H9 (cell line): ENCODE measurements around the gene MAP1LC3B. TPM values are rescaled to one million over a fixed set of nuclear protein-coding genes. Genes with fewer than 3 reads are reported as not detected.

Experiments used
- DNase-seq: peaks from one replicate; pipeline ENCODE4 v3.0.0-alpha.2; 2017
- H2AFZ ChIP-seq: one replicate; pipeline ENCODE4 v1.6.1; 2013; ENCODE audit warnings: mild to moderate bottlenecking, low read length, control low read depth, moderate library complexity
- H2AK5ac ChIP-seq: 2 replicates; pipeline ENCODE4 v1.6.1; 2013; ENCODE audit warnings: low read length, control low read depth, mixed read lengths; ENCODE audit not compliant: insufficient read length
- H2BK120ac ChIP-seq: one replicate; pipeline ENCODE4 v1.6.1; 2013; ENCODE audit warnings: low read depth, mild to moderate bottlenecking, low read length, control low read depth, inconsistent platforms; ENCODE audit not compliant: poor library complexity, severe bottlenecking
- H2BK12ac ChIP-seq: 2 replicates; pipeline ENCODE4 v1.6.1; 2013; ENCODE audit warnings: low read length, control low read depth, mixed read lengths, low read depth; ENCODE audit not compliant: insufficient read length
- H2BK15ac ChIP-seq: 2 replicates; pipeline ENCODE4 v1.6.1; 2013; ENCODE audit warnings: low read depth, low read length, control low read depth
- H2BK20ac ChIP-seq: one replicate; pipeline ENCODE4 v1.6.1; 2013; ENCODE audit warnings: low read depth, mild to moderate bottlenecking, low read length, control low read depth, inconsistent platforms; ENCODE audit not compliant: poor library complexity, severe bottlenecking
- H2BK5ac ChIP-seq: 2 replicates; pipeline ENCODE4 v1.6.1; 2013; ENCODE audit warnings: low read length, control low read depth, mixed read lengths; ENCODE audit not compliant: insufficient read length
- H3K14ac ChIP-seq: 2 replicates; pipeline ENCODE4 v1.6.1; 2013; ENCODE audit warnings: low read length, control low read depth; ENCODE audit not compliant: insufficient read depth
- H3K18ac ChIP-seq: 2 replicates; pipeline ENCODE4 v1.6.1; 2013; ENCODE audit warnings: low read depth, mild to moderate bottlenecking, mixed read lengths, low read length, control low read depth; ENCODE audit not compliant: insufficient read length
- H3K23ac ChIP-seq: 2 replicates; pipeline ENCODE4 v1.6.1; 2013; ENCODE audit warnings: low read length, control low read depth, mixed read lengths, low read depth; ENCODE audit not compliant: insufficient read length
- H3K23me2 ChIP-seq: 2 replicates; pipeline ENCODE4 v1.6.1; 2013; ENCODE audit warnings: low read depth, mild to moderate bottlenecking, mixed read lengths, low read length, control low read depth; ENCODE audit not compliant: insufficient read length, poor library complexity, severe bottlenecking
- H3K27ac ChIP-seq: 2 replicates; pipeline ENCODE4 v1.5.1; 2013; ENCODE audit warnings: low read length, control low read depth, mixed read lengths, low read depth; ENCODE audit not compliant: insufficient read length
- H3K27me3 ChIP-seq: 2 replicates; pipeline ENCODE4 v1.6.1; 2013; ENCODE audit warnings: low read length, control low read depth, inconsistent platforms; ENCODE audit not compliant: insufficient read depth
- H3K4ac ChIP-seq: 2 replicates; pipeline ENCODE4 v1.6.1; 2013; ENCODE audit warnings: low read depth, mild to moderate bottlenecking, control low read depth, inconsistent platforms, low read length, moderate library complexity
- H3K4me1 ChIP-seq: 2 replicates; pipeline ENCODE4 v1.6.1; 2013; ENCODE audit warnings: low read length, control low read depth, inconsistent platforms; ENCODE audit not compliant: insufficient read depth
- H3K4me2 ChIP-seq: 2 replicates; pipeline ENCODE4 v1.6.1; 2013; ENCODE audit warnings: low read length, control low read depth, mixed read lengths; ENCODE audit not compliant: insufficient read length, insufficient read depth
- H3K56ac ChIP-seq: 2 replicates; pipeline ENCODE4 v1.6.1; 2013; ENCODE audit warnings: low read depth, mild to moderate bottlenecking, mixed read lengths, low read length, control low read depth; ENCODE audit not compliant: insufficient read length
- H3K79me1 ChIP-seq: 2 replicates; pipeline ENCODE4 v1.6.1; 2013; ENCODE audit warnings: low read depth, mild to moderate bottlenecking, moderate library complexity, low read length, control low read depth, inconsistent platforms; ENCODE audit not compliant: insufficient read depth, poor library complexity, severe bottlenecking
- H3K79me2 ChIP-seq: 2 replicates; pipeline ENCODE4 v1.6.1; 2013; ENCODE audit warnings: low read length, control low read depth, inconsistent platforms; ENCODE audit not compliant: insufficient read depth
- H3K9ac ChIP-seq: 2 replicates; pipeline ENCODE4 v1.6.1; 2013; ENCODE audit warnings: low read length, control low read depth, mixed read lengths; ENCODE audit not compliant: insufficient read length; ENCODE audit errors: extremely low read depth
- H3K9me3 ChIP-seq: one replicate; pipeline ENCODE4 v1.6.1; 2013; ENCODE audit warnings: low read depth, low read length, inconsistent platforms; ENCODE audit not compliant: control insufficient read depth
- H3T11ph ChIP-seq: one replicate; pipeline ENCODE4 v1.6.1; 2013; ENCODE audit warnings: mild to moderate bottlenecking, low read length, control low read depth, inconsistent platforms
- H4K20me1 ChIP-seq: one replicate; pipeline ENCODE4 v1.6.1; 2013; ENCODE audit not compliant: control insufficient read depth, insufficient read length, insufficient read depth
- H4K5ac ChIP-seq: 2 replicates; pipeline ENCODE4 v1.6.1; 2013; ENCODE audit warnings: low read depth, mild to moderate bottlenecking, mixed read lengths, low read length, control low read depth; ENCODE audit not compliant: insufficient read length
- H4K8ac ChIP-seq: replicated peaks from 2 replicates; pipeline ENCODE4 v1.6.1; 2013; ENCODE audit warnings: low read length, control low read depth, mixed read lengths, low read depth; ENCODE audit not compliant: insufficient read length
- H4K91ac ChIP-seq: 2 replicates; pipeline ENCODE4 v1.6.1; 2013; ENCODE audit warnings: low read depth, mild to moderate bottlenecking, moderate library complexity, mixed read lengths, low read length, control low read depth; ENCODE audit not compliant: insufficient read length
- H3K27ac Mint-ChIP-seq, 3 experiments: 2 replicates in 2 of 3; 3 replicates in 1 of 3; pipeline ENCODE4 v1.8.0; 2020 to 2021; ENCODE audit warnings: mixed read lengths in 3 of 3, mild to moderate bottlenecking in 1 of 3, moderate library complexity in 1 of 3
- H3K27me3 Mint-ChIP-seq: 2 replicates; pipeline ENCODE4 v1.8.0; 2021; ENCODE audit warnings: low read depth, mild to moderate bottlenecking, moderate library complexity, mixed read lengths
- H3K36me3 Mint-ChIP-seq, 3 experiments: 2 replicates in 2 of 3; 3 replicates in 1 of 3; pipeline ENCODE4 v1.8.0; 2020 to 2021; ENCODE audit warnings: low read depth in 3 of 3, mixed read lengths in 3 of 3; ENCODE audit not compliant: insufficient read depth in 1 of 3
- H3K4me1 Mint-ChIP-seq, 2 experiments: 2 replicates each; pipeline ENCODE4 v1.8.0; 2020; ENCODE audit warnings: mixed read lengths in 2 of 2
- H3K4me3 Mint-ChIP-seq, 2 experiments: 2 replicates in 1 of 2; 3 replicates in 1 of 2; pipeline ENCODE4 v1.8.0; 2020 to 2021; ENCODE audit warnings: mild to moderate bottlenecking in 2 of 2, mixed read lengths in 2 of 2, moderate library complexity in 1 of 2
- H3K9me3 Mint-ChIP-seq, 2 experiments: 2 replicates in 1 of 2; 3 replicates in 1 of 2; pipeline ENCODE4 v1.8.0; 2020; ENCODE audit warnings: mild to moderate bottlenecking in 2 of 2, mixed read lengths in 2 of 2, moderate library complexity in 1 of 2
- CTCF ChIP-seq: fragments of 200-600 bp; sonication (generic); conservative IDR thresholded peaks from 3 replicates; pipeline ENCODE4 v1.8.0; 2021; ENCODE audit warnings: antibody characterized with exemption, mild to moderate bottlenecking
- whole genome bisulfite sequencing: extraction: QIAGEN DNeasy Blood & Tissue Kit; methylation state at CpG from one replicate; pipeline ENCODE4 v1.1.7; 2013; ENCODE audit warnings: missing lambda C conversion rate, low lambda C conversion rate, mixed read lengths; ENCODE audit not compliant: insufficient read length; ENCODE audit errors: extremely low coverage; 5-methylcytosine and 5-hydroxymethylcytosine counted together
- total RNA-seq: library from RNA; stranded (reverse); gene quantifications from 2 replicates; pipeline ENCODE4 v1.2.1, GENCODE V29; 2021

MAP1LC3B gene
- total RNA-seq, 1 experiment from 2014 or later = 47.1 TPM

GRCh38 chr16:87356491-87356853, 35.7 kb upstream of the MAP1LC3B start:
- H2BK120ac ChIP-seq = no peak overlapping the region
- H2AK5ac ChIP-seq = no peak overlapping the region
- Mint-ChIP-seq H3K27me3 (no peaks in the 10 kb centered on the region), H3K36me3 (peaks cover 4 to 37% (median 26%) of the 10 kb centered on the region in 3 experiments; a peak in 6 of 7 replicates), H3K27ac (peak overlapping the region in 2 of 3 experiments; percentile 72 to 74; a peak in 4 of 7 replicates), H3K9me3 (no peaks in the 10 kb centered on the region), H3K4me1 (no peaks in the 10 kb centered on the region), H3K4me3 (no peak overlapping the region)
- no peak overlapping the region for H3K18ac ChIP-seq
- H3K56ac ChIP-seq = no peak overlapping the region
- no peaks in the 10 kb centered on the region for H3K23me2 ChIP-seq
- H3K4me2 ChIP-seq = no peak overlapping the region
- H3K14ac ChIP-seq = no peak overlapping the region; the same call in 1 of the 2 replicates
- no peak overlapping the region for H2BK12ac ChIP-seq
- H2BK5ac ChIP-seq = no peak overlapping the region
- no peak overlapping the region for H3T11ph ChIP-seq
- H3K79me1 ChIP-seq = no peaks in the 10 kb centered on the region
- no peak overlapping the region for H3K27ac ChIP-seq
- TF ChIP-seq CTCF = no peak
- H3K27me3 ChIP-seq = no peaks in the 10 kb centered on the region
- no CpG with 5 or more reads among the region's 8 CpGs for WGBS
- H4K20me1 ChIP-seq = no peaks in the 10 kb centered on the region
- no peak overlapping the region for H4K8ac ChIP-seq
- no peak overlapping the region for H4K5ac ChIP-seq
- H3K23ac ChIP-seq = no peak overlapping the region
- no peak overlapping the region for H2BK15ac ChIP-seq
- no peak overlapping the region for H2BK20ac ChIP-seq
- H3K79me2 ChIP-seq = no peaks in the 10 kb centered on the region
- no peak for DNase-seq
- no peak overlapping the region for H3K4ac ChIP-seq
- H3K9me3 ChIP-seq = no peaks in the 10 kb centered on the region
- H4K91ac ChIP-seq = no peak overlapping the region
- H3K9ac ChIP-seq = no peak overlapping the region
- no peaks in the 10 kb centered on the region for H3K4me1 ChIP-seq
- no peak overlapping the region for H2AFZ ChIP-seq
